ENCODE measurements around the gene ABHD12.

Gene ABHD12

GRCh38 chr20:25306991-25307903 is 83.4 kb downstream of the ABHD12 start:
- DNase-seq (ENCODE audit: low read depth), result no peak

GRCh38 chr20:25304025-25304549 is 86.5 kb downstream of the ABHD12 start:
- no peak for DNase-seq (ENCODE audit: low read depth)

- DNase-seq (ENCODE audit: low read depth), result no peak
Measured at GRCh38 chr20:25303292-25304024, 87.2 kb downstream of the ABHD12 start.

GRCh38 chr20:25302596-25302995 is 88.0 kb downstream of the ABHD12 start:
- DNase-seq (ENCODE audit: low read depth), result no peak

GRCh38 chr20:25301357-25301920 is 89.2 kb downstream of the ABHD12 start:
- DNase-seq (ENCODE audit: low read depth), result no peak

GRCh38 chr20:25300496-25301170 is 90.0 kb downstream of the ABHD12 start:
- no peak for DNase-seq (ENCODE audit: low read depth)

- no peak for DNase-seq (ENCODE audit: low read depth)
Measured at GRCh38 chr20:25299806-25300205, 90.8 kb downstream of the ABHD12 start.

GRCh38 chr20:25297141-25297905 is 93.3 kb downstream of the ABHD12 start:
- no peak for DNase-seq (ENCODE audit: low read depth)

GRCh38 chr20:25296094-25297093 is 94.2 kb downstream of the ABHD12 start:
- no peak for DNase-seq (ENCODE audit: low read depth)

- no peak for DNase-seq (ENCODE audit: low read depth)
Measured at GRCh38 chr20:25295386-25296093, 95.1 kb downstream of the ABHD12 start.

- peak; percentile 48 for DNase-seq (ENCODE audit: low read depth)
Measured at GRCh38 chr20:25294459-25295385, 95.9 kb downstream of the ABHD12 start.

GRCh38 chr20:25293910-25294458 is 96.7 kb downstream of the ABHD12 start:
- no peak for DNase-seq (ENCODE audit: low read depth)

- no peak for DNase-seq (ENCODE audit: low read depth)
Measured at GRCh38 chr20:25293507-25293906, 97.1 kb downstream of the ABHD12 start.

- no peak for DNase-seq (ENCODE audit: low read depth)
Measured at GRCh38 chr20:25292176-25292891, 98.3 kb downstream of the ABHD12 start.

- DNase-seq (ENCODE audit: low read depth), result no peak
Measured at GRCh38 chr20:25291432-25292133, 99.1 kb downstream of the ABHD12 start.

- DNase-seq (ENCODE audit: low read depth), result no peak
Measured at GRCh38 chr20:25290646-25291431, 99.8 kb downstream of the ABHD12 start.
